Measurements from ENCODE around the gene GAGE12J.
"Not testable (repeated sequence)": the region's sequence is repeated elsewhere in the genome, so short reads cannot be mapped to it uniquely, and the experiment has no call there.

The GAGE12J gene

DNA sequence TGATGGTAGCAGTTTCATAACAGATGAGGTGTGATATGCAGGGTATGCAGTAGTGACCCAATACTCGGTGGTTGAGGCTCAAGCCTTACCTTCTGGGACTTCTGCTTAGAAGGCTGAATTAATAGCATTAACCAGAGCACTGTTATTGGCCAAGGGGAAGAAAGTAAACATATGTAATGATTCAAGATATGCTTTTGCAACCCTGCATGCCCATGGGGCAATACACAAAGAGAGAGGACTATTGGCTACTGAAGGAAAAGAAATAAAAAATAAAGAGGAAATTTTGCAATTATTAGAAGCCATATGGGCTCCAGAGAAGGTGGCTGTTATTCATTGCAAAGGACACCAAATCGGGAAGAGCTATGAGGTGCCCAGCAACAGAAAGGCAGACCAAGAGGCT lies 9.7 kb upstream of the GAGE12J start:
- peak; percentile 20 to 35 (median 25) for DNase-seq

DNA sequence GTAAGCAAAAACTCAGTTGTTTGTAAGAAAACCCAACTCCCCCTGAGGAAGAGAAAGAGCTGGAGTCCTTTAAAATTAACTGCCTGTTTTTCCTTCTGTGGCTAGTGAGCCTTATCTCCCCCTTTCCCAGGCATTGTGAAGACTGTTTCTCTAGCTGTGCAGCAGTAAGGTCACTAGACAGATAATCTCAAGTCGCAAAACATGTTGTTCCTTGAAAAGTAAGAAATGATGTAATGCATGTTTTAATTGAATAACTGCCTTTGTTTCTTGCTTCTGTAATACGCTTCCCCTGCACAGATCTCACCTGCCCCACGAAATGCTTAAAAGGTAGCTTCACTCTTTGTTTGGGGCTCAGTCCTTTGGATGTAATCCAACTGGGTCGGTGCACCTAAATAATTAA lies 5.8 kb upstream of the GAGE12J start:
- DNase-seq, result no peak

DNA sequence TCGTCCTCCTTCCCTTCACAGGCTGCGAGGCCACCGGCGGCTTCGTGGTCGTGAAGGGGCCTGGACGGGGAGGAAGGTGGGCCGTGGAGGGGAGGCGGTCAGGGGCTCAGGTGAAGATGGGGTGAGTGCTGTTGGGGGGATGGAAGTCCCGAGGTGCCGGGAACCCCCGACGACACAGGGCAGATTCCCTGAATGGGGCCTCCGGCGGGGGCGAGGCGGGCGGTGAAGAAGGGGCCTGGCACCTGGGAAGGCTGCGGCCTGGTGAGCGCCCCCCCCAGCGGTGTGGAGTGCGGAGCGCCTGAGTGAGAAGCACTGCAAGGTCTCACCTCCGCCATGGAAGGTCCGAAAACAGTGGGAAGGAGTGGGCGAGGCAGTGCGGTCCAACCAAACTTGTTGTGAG lies 429 bp downstream of the GAGE12J start:
- not testable (repeated sequence) for DNase-seq

DNA sequence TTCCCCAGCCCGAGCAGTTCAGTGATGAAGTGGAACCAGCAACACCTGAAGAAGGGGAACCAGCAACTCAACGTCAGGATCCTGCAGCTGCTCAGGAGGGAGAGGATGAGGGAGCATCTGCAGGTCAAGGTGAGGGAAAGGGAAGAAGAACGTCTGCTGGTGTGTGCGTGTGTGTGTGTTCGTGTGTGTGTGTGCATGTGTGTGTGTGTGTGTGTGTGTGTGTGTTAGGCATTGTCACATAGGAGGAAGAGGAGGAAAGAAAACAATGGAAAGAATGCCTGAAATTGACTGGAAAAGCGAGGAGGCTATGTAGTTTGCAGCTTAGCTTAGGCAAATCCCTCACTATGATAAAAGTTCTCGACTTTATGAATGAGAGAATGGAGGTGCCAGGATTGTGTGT lies 1.9 kb downstream of the GAGE12J start:
- not testable (repeated sequence) for DNase-seq

DNA sequence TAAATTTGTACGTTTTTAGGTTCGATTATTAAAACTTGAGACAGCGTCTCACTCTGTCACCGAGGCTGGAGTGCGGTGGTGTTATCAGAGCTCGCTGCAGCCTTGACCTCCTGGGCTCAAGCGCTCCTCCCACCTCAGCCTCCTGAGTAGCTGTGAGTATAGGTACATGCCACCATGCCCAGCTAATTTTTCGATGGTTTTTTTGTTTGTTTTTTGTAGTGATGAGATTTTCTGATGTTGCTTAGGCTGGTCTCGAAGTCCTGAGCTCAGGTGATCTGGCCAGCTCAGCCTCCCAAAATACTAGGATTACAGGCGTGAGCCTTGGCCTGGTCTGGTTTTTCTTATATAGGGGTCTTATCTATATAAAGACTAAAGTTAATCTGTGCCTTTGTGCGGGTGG lies 8.6 kb downstream of the GAGE12J start:
- DNase-seq, result not testable (repeated sequence)

DNA sequence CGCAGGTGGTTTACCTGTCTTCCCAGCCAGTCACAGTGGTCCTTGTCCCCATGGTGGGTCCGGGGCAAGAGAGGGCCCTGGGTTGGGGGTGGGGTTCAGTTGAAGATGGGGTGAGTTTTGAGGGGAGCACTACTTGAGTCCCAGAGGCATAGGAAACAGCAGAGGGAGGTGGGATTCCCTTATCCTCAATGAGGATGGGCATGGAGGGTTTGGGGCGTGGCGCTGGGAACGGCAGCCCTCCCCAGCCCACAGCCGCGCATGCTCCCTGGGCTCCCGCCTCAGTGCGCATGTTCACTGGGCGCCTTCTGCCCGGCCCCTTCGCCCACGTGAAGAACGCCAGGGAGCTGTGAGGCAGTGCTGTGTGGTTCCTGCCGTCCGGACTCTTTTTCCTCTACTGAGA lies 9.4 kb downstream of the GAGE12J start, which contains the start of gene GAGE13:
Gene GAGE13 (plus strand): TSS at position 301 of the 400 bp plus-strand sequence. CDS start 1,156 bp downstream, outside the sequence.
- DNase-seq, result not testable (repeated sequence)

DNA sequence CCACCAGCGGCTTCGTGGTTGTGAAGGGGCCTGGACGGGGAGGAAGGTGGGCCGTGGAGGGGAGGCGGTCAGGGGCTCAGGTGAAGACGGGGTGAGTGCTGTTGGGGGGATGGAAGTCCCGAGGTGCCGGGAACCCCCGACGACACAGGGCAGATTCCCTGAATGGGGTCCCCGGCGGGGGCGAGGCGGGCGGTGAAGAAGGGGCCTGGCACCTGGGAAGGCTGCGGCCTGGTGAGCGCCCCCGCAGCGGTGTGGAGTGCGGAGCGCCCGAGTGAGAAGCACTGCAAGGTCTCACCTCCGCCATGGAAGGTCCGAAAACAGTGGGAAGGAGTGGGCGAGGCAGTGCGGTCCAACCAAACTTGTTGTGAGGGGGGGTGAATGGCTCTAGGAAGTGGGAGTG lies 10.0 kb downstream of the GAGE12J start:
- DNase-seq, result not testable (repeated sequence)

DNA sequence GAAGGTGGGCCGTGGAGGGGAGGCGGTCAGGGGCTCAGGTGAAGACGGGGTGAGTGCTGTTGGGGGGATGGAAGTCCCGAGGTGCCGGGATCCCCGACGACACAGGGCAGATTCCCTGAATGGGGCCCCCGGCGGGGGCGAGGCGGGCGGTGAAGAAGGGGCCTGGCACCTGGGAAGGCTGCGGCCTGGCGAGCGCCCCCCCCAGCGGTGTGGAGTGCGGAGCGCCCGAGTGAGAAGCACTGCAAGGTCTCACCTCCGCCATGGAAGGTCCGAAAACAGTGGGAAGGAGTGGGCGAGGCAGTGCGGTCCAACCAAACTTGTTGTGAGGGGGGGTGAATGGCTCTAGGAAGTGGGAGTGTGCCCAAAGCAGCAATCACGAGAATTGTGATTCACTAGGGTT lies 19.6 kb downstream of the GAGE12J start:
- not testable (repeated sequence) for DNase-seq

DNA sequence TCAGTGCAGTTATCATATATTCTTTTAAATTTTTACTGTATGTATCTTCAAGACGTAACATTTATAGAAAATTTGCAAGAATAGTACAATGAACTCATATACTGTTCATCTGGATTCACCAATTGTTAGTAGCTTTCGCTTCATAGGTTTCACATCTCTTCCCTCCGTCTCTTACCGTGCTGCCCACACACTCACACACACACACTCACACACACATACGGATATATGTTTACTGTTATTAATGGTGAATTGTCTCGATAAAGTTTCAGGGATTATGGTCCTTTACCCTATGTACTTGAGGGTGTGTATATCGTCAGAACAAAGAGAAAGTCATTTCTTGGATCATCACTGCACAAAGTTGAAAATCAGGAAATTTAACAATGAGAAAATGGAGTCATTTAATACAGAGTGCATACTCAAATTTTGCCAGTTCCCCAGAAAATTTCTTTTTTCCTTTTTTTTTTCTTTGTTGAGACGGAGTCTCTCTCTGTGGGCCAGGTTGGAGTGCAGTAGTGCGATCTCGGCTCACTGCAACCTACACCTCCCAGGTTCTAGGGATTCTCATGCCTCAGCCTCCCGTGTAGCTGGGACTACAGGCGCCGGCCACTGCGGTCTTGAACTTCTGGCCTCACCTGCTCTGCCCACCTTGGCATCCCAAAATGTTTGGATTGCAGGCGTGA lies 22.8 kb downstream of the GAGE12J start:
- not testable (repeated sequence) for DNase-seq

DNA sequence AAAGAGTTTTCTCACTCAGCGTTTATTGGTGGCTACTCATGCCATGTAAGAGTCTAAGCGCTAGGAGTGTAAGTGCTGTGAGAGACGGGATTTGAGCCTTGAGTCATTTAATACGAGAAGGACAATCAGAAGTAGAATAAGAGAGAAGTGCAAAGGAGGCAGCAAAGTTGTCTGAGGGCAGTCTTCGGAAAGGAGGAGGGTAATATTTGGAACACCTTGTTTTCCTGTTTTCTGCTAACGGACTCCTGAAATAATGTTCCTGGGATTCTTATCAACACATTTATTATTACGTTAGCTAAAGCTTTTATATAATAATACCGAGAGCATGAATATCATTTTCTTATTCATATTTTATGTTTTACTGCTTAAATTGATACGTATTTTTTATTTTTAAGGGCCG lies 23.6 kb downstream of the GAGE12J start:
- not testable (repeated sequence) for DNase-seq

DNA sequence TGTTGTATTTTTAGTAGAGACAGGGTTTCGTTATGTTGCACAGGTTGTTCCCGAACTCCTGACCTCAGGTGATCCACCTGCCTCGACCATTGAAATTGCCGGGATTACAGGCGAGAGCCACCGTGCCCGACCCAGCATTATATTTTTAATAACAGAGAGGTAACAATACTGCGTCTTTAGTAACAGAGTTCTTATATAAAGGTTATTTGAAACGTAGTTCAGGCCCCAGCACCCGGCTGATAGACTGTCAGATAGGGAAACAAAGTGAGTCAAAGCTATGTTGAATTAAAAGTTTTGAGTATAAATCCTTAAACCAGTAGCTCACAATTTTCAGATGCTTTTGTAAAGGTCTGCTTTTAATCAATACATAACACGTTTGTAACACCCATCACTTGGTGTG lies 24.3 kb downstream of the GAGE12J start:
- not testable (repeated sequence) for DNase-seq
